ENCODE results near the gene SKP1. TPM values are rescaled to one million over a fixed set of nuclear protein-coding genes. Genes with fewer than 3 reads are reported as not detected.
A peak's percentile ranks its signal among the peaks of the same experiment; 100 is the strongest.

Gene SKP1
- total RNA-seq, 1 donor, result 40.7 TPM

GRCh38 chr5:134130239-134130945, 46.4 kb downstream of the SKP1 start:
- DNase-seq (ENCODE audit: low read depth in 2 of 3, low spot score in 2 of 3), result no peak

GRCh38 chr5:134129411-134130238, 47.1 kb downstream of the SKP1 start:
- DNase-seq (ENCODE audit: low read depth in 2 of 3, low spot score in 2 of 3), result no peak

GRCh38 chr5:134128648-134128995, 48.1 kb downstream of the SKP1 start:
- DNase-seq (ENCODE audit: low read depth in 2 of 3, low spot score in 2 of 3), result no peak

GRCh38 chr5:134127988-134128647, 48.6 kb downstream of the SKP1 start:
- no peak for DNase-seq (ENCODE audit: low read depth in 2 of 3, low spot score in 2 of 3)

GRCh38 chr5:134127376-134127861, 49.3 kb downstream of the SKP1 start:
- DNase-seq (ENCODE audit: low read depth in 2 of 3, low spot score in 2 of 3), result no peak

- no peak for DNase-seq (ENCODE audit: low read depth in 2 of 3, low spot score in 2 of 3)
Observed at GRCh38 chr5:134125039-134126015, 51.4 kb downstream of the SKP1 start.

- no peak for DNase-seq (ENCODE audit: low read depth in 2 of 3, low spot score in 2 of 3)
Observed at GRCh38 chr5:134124289-134125038, 52.3 kb downstream of the SKP1 start.

- DNase-seq (ENCODE audit: low read depth in 2 of 3, low spot score in 2 of 3), result no peak
Observed at GRCh38 chr5:134123360-134123759, 53.4 kb downstream of the SKP1 start.

GRCh38 chr5:134122530-134122929, 54.2 kb downstream of the SKP1 start:
- DNase-seq (ENCODE audit: low read depth in 2 of 3, low spot score in 2 of 3), result peak in 1 of 3 donors; percentile 58

GRCh38 chr5:134120386-134121138, 56.2 kb downstream of the SKP1 start:
- DNase-seq (ENCODE audit: low read depth in 2 of 3, low spot score in 2 of 3), result no peak

- DNase-seq (ENCODE audit: low read depth in 2 of 3, low spot score in 2 of 3), result no peak
Observed at GRCh38 chr5:134119720-134120119, 57.0 kb downstream of the SKP1 start.

- DNase-seq (ENCODE audit: low read depth in 2 of 3, low spot score in 2 of 3), result no peak
Observed at GRCh38 chr5:134118212-134118835, 58.4 kb downstream of the SKP1 start.

GRCh38 chr5:134116789-134117761, 59.7 kb downstream of the SKP1 start:
- DNase-seq (ENCODE audit: low read depth in 2 of 3, low spot score in 2 of 3), result no peak

GRCh38 chr5:134116286-134116685, 60.5 kb downstream of the SKP1 start:
- no peak for DNase-seq (ENCODE audit: low read depth in 2 of 3, low spot score in 2 of 3)

- no peak for DNase-seq (ENCODE audit: low read depth in 2 of 3, low spot score in 2 of 3)
Observed at GRCh38 chr5:134115806-134116175, 61.0 kb downstream of the SKP1 start.

GRCh38 chr5:134114886-134115805, 61.6 kb downstream of the SKP1 start:
- DNase-seq (ENCODE audit: low read depth in 2 of 3, low spot score in 2 of 3), result no peak
